HCT116 (cell line): ENCODE measurements around the gene NKX6-2. TPM values are rescaled to one million over a fixed set of nuclear protein-coding genes. Genes with fewer than 3 reads are reported as not detected.

Source experiments
- ATAC-seq: fragments of 200-7000 bp; cut with Tn5 transposase; 2 replicates; pipeline ENCODE4 v1.9.1; 2020; ENCODE audit warnings: mild to moderate bottlenecking, moderate library complexity
- BruUV-seq: library from RNA; stranded (reverse); fragments of 400-500 nt; replicated peaks from 2 replicates; lab custom pipeline; 2021; lab: Mats Ljungman, UMichigan
- CTCF ChIA-PET: fragments of 300-600 bp; sonication (Branson Sonifier 250); formaldehyde crosslinking; loops from one replicate; lab custom pipeline; 2021; ENCODE audit warnings: antibody characterized with exemption; lab: Charles Lee
- POLR2A ChIA-PET: fragments of 300-600, 350-600 bp; sonication (Branson Sonifier 250); formaldehyde crosslinking; loops from one replicate; lab custom pipeline; 2021; ENCODE audit warnings: antibody characterized with exemption; lab: Charles Lee
- RAD21 ChIA-PET, 2 experiments: fragments of 300-600 bp; sonication (Branson Sonifier 250); formaldehyde crosslinking; loops; one replicate each; lab custom pipeline; 2023; ENCODE audit warnings: low total read pairs in 2 of 2; ENCODE audit not compliant: uncharacterized antibody in 2 of 2, unreplicated experiment in 2 of 2, low non-redundant PET in 1 of 2; lab: Charles Lee
- DNase-seq: peaks from one replicate; pipeline ENCODE4 v3.0.0-alpha.2; 2010; ENCODE audit warnings: low read depth, low spot score
- H2AFZ ChIP-seq: fragments of 200-600 bp; shearing (Covaris generic), sonication (generic); 2 replicates; pipeline ENCODE4 v1.6.1; 2017; ENCODE audit warnings: low read depth, mixed run types, mixed read lengths, antibody characterized with exemption, low read length; ENCODE audit not compliant: poor library complexity, severe bottlenecking
- H3K27ac ChIP-seq: 2 replicates; pipeline ENCODE4 v1.5.1; 2012; ENCODE audit warnings: low read depth, low read length
- H3K27me3 ChIP-seq: fragments of 200-600 bp; sonication (generic); 2 replicates; pipeline ENCODE4 v1.6.1; 2016; ENCODE audit warnings: mixed run types, low read length, mixed read lengths; ENCODE audit not compliant: insufficient read depth
- H3K36me3 ChIP-seq, 2 experiments: fragments of 200-500 bp in 1 of 2; fragments of 200-600 bp in 1 of 2; sonication (Bioruptor generic) in 1 of 2; sonication (generic) in 1 of 2; 2 replicates each; pipeline versions ENCODE4 v1.5.1 to v1.6.1; 2014 to 2016; ENCODE audit warnings: low read length in 2 of 2, inconsistent platforms in 1 of 2, mixed read lengths in 1 of 2, mixed run types in 1 of 2; ENCODE audit not compliant: insufficient read depth in 2 of 2, control insufficient read depth in 1 of 2
- H3K4me1 ChIP-seq, 2 experiments: fragments of 200-600 bp in 1 of 2; sonication (generic) in 1 of 2; 2 replicates each; pipeline versions ENCODE4 v1.5.1 to v1.6.1; 2012 to 2017; ENCODE audit warnings: low read length in 2 of 2, inconsistent platforms in 1 of 2, mild to moderate bottlenecking in 1 of 2, mixed read lengths in 1 of 2, mixed run types in 1 of 2, moderate library complexity in 1 of 2; ENCODE audit not compliant: insufficient read depth in 2 of 2, control insufficient read depth in 1 of 2
- H3K4me2 ChIP-seq: fragments of 200-600 bp; sonication (generic); 2 replicates; pipeline ENCODE4 v1.6.1; 2017; ENCODE audit warnings: mixed run types, low read length, mixed read lengths
- H3K4me3 ChIP-seq, 2 experiments: fragments of 200-600 bp in 1 of 2; sonication (generic) in 1 of 2; replicated peaks in 1 of 2; 2 replicates each; pipeline ENCODE4 v1.5.1; 2011 to 2016; ENCODE audit warnings: low read length in 2 of 2, control low read depth in 1 of 2, low read depth in 1 of 2, mild to moderate bottlenecking in 1 of 2, mixed read lengths in 1 of 2, mixed run types in 1 of 2
- H3K79me2 ChIP-seq: fragments of 200-600 bp; sonication (generic); 2 replicates; pipeline ENCODE4 v1.6.1; 2017; ENCODE audit warnings: mild to moderate bottlenecking, mixed run types, low read length, moderate library complexity, mixed read lengths; ENCODE audit not compliant: insufficient read depth
- H3K9ac ChIP-seq: fragments of 200-600 bp; sonication (generic); 2 replicates; pipeline ENCODE4 v1.6.1; 2016; ENCODE audit warnings: low read length, mixed read lengths
- H3K9me2 ChIP-seq: fragments of 200-600 bp; sonication (generic), shearing (Covaris generic); 2 replicates; pipeline ENCODE4 v1.6.1; 2017; ENCODE audit warnings: mixed run types, mild to moderate bottlenecking, moderate library complexity; ENCODE audit not compliant: insufficient read depth
- H3K9me3 ChIP-seq, 2 experiments: fragments of 200-500 bp in 1 of 2; fragments of 200-600 bp in 1 of 2; sonication (Bioruptor generic) in 1 of 2; sonication (generic) in 1 of 2; 2 replicates each; pipeline ENCODE4 v1.6.1; 2014 to 2017; ENCODE audit warnings: low read length in 2 of 2, mixed read lengths in 2 of 2, inconsistent platforms in 1 of 2, low read depth in 1 of 2, mild to moderate bottlenecking in 1 of 2, mixed run types in 1 of 2, moderate library complexity in 1 of 2; ENCODE audit not compliant: control insufficient read depth in 1 of 2, insufficient read depth in 1 of 2
- H4K20me1 ChIP-seq: fragments of 200-600 bp; sonication (generic), shearing (Covaris generic); 2 replicates; pipeline ENCODE4 v1.6.1; 2017; ENCODE audit warnings: mixed run types, mild to moderate bottlenecking, moderate library complexity; ENCODE audit not compliant: insufficient read depth
- CBX3 ChIP-seq: IDR thresholded peaks from 2 replicates; pipeline ENCODE4 v1.6.1; 2012; ENCODE audit warnings: low read depth
- ELF1 ChIP-seq: IDR thresholded peaks from 2 replicates; pipeline ENCODE4 v1.6.1; 2012; ENCODE audit warnings: low read depth, borderline replicate concordance
- EZH2phosphoT487 ChIP-seq: fragments of 200-600 bp; IDR thresholded peaks from 2 replicates; pipeline ENCODE4 v1.6.1; 2018; ENCODE audit warnings: antibody characterized with exemption, borderline replicate concordance
- JUND ChIP-seq: IDR thresholded peaks from 2 replicates; pipeline ENCODE4 v1.6.1; 2012
- SRF ChIP-seq: IDR thresholded peaks from 2 replicates; pipeline ENCODE4 v1.6.1; 2012; ENCODE audit warnings: low read depth
- TCF7L2 ChIP-seq: IDR thresholded peaks from 2 replicates; pipeline ENCODE4 v1.7.0; 2011; ENCODE audit warnings: borderline replicate concordance, inconsistent platforms; ENCODE audit not compliant: insufficient read depth, insufficient read length; ENCODE audit errors: extremely low read depth
- ZFX ChIP-seq: fragments of 450-650 bp; IDR thresholded peaks from 2 replicates; pipeline ENCODE4 v1.6.1; 2017
- ZNF274 ChIP-seq: fragments of 200-500 bp; sonication (Bioruptor generic); IDR thresholded peaks from 2 replicates; pipeline ENCODE4 v1.6.1; 2014; ENCODE audit warnings: mild to moderate bottlenecking, low read depth, low read length, inconsistent platforms
- intact Hi-C: fragments of 100-400 bp; cut with micrococcal nuclease; formaldehyde crosslinking; loops from 2 replicates; pipeline ENCODE4 v1.10.0; 2022
- total RNA-seq: library from RNA; stranded (reverse); gene quantifications from one replicate; pipeline ENCODE4 v1.2.1, GENCODE V29; 2021; ENCODE audit not compliant: unreplicated experiment
- TF ChIP-seq, protein P1 (sequence below): IDR thresholded peaks from 2 replicates; pipeline ENCODE4 v1.6.1; 2012
- TF ChIP-seq, protein P2 (sequence below): IDR thresholded peaks from 2 replicates; pipeline ENCODE4 v1.6.1; 2012; ENCODE audit warnings: low read depth
- TF ChIP-seq, protein P3 (sequence below): IDR thresholded peaks from 2 replicates; pipeline ENCODE4 v1.6.1; 2012

Gene NKX6-2
- total RNA-seq, 1 experiment from 2014 or later: not detected

DNA sequence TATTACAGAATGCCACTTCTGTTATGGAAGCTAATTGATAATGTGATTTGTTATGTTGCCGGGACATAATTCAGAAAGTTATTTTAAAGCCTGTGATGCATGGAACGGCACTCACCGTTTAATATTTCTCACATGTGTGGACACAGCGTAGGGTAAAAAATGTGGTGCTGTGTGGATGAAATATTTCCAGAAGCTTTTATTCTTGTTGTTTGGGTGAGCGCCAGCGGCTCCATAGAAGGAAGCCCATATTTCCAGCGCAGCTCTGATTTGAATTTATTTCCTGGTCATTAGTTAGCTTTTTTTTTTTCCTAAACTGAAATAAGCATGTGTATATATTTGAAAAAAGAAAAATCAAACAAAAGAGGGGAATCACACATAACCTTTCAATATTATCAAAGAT lies 20.2 kb upstream of the NKX6-2 start:
- TF ChIP-seq ELF1 (no peak), JUND (no peak), SRF (no peak), ZNF274 (no peak), TCF7L2 (no peak), EZH2phosphoT487 (no peak), CBX3 (no peak), ZFX (no peak)
- TF ChIP-seq, protein P1, sequence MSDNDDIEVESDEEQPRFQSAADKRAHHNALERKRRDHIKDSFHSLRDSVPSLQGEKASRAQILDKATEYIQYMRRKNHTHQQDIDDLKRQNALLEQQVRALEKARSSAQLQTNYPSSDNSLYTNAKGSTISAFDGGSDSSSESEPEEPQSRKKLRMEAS: no peak
- TF ChIP-seq, protein P2, sequence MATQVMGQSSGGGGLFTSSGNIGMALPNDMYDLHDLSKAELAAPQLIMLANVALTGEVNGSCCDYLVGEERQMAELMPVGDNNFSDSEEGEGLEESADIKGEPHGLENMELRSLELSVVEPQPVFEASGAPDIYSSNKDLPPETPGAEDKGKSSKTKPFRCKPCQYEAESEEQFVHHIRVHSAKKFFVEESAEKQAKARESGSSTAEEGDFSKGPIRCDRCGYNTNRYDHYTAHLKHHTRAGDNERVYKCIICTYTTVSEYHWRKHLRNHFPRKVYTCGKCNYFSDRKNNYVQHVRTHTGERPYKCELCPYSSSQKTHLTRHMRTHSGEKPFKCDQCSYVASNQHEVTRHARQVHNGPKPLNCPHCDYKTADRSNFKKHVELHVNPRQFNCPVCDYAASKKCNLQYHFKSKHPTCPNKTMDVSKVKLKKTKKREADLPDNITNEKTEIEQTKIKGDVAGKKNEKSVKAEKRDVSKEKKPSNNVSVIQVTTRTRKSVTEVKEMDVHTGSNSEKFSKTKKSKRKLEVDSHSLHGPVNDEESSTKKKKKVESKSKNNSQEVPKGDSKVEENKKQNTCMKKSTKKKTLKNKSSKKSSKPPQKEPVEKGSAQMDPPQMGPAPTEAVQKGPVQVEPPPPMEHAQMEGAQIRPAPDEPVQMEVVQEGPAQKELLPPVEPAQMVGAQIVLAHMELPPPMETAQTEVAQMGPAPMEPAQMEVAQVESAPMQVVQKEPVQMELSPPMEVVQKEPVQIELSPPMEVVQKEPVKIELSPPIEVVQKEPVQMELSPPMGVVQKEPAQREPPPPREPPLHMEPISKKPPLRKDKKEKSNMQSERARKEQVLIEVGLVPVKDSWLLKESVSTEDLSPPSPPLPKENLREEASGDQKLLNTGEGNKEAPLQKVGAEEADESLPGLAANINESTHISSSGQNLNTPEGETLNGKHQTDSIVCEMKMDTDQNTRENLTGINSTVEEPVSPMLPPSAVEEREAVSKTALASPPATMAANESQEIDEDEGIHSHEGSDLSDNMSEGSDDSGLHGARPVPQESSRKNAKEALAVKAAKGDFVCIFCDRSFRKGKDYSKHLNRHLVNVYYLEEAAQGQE: no peak
- TF ChIP-seq, protein P3, sequence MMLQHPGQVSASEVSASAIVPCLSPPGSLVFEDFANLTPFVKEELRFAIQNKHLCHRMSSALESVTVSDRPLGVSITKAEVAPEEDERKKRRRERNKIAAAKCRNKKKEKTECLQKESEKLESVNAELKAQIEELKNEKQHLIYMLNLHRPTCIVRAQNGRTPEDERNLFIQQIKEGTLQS: no peak
- Histone ChIP-seq H3K79me2 (no peaks in the 10 kb centered on the region), H3K9ac (no peak overlapping the region), H3K27ac (no peak overlapping the region), H2AFZ (no peak overlapping the region), H3K9me3 (no peaks in the 10 kb centered on the region), H3K4me2 (no peak overlapping the region), H3K4me1 (no peaks in the 10 kb centered on the region), H3K36me3 (no peaks in the 10 kb centered on the region), H3K9me2 (no peaks in the 10 kb centered on the region), H4K20me1 (no peaks in the 10 kb centered on the region), H3K27me3 (no peaks in the 10 kb centered on the region), H3K4me3 (no peak overlapping the region)
- ChIA-PET CTCF (no interaction called here), RAD21 (no interaction called here), POLR2A (no interaction called here)
- DNase-seq (no peak), ATAC-seq (no peak)
- no TSS peak for BruUV-seq
- intact Hi-C loops: no loop called here
